Measurements from ENCODE around the gene SLC22A17.

The SLC22A17 gene

GRCh38 chr14:23355871-23356435 is 3.3 kb upstream of the SLC22A17 start:
- Histone ChIP-seq H3K36me3 (ENCODE audit: control insufficient read depth, insufficient read depth, low read length) (no peaks in the 10 kb centered on the region), H3K4me3 (replicated peaks; ENCODE audit: low read depth, low read length) (no peak overlapping the region), H3K27me3 (replicated peaks; ENCODE audit: control insufficient read depth, insufficient read depth, low read length) (peaks cover 7% of the 10 kb centered on the region)
- no peak for DNase-seq (ENCODE audit: extremely low read depth, insufficient read length)
- no peak for TF ChIP-seq CTCF (IDR thresholded peaks at IDR 0.05; ENCODE audit: insufficient read depth, low read length, poor library complexity, severe bottlenecking)

- Histone ChIP-seq H3K4me3 (replicated peaks; ENCODE audit: low read depth, low read length) (no peak overlapping the region), H3K36me3 (ENCODE audit: control insufficient read depth, insufficient read depth, low read length) (no peaks in the 10 kb centered on the region), H3K27me3 (replicated peaks; ENCODE audit: control insufficient read depth, insufficient read depth, low read length) (peaks cover 7% of the 10 kb centered on the region)
- no peak for DNase-seq (ENCODE audit: extremely low read depth, insufficient read length)
- TF ChIP-seq CTCF (IDR thresholded peaks at IDR 0.05; ENCODE audit: insufficient read depth, low read length, poor library complexity, severe bottlenecking) = no peak
Observed at GRCh38 chr14:23354990-23355389, 2.3 kb upstream of the SLC22A17 start.

GRCh38 chr14:23353433-23353780 is 720 bp upstream of the SLC22A17 start:
- H3K4me3 ChIP-seq (replicated peaks; ENCODE audit: low read depth, low read length) = no peak overlapping the region
- peaks cover 7% of the 10 kb centered on the region for H3K27me3 ChIP-seq (replicated peaks; ENCODE audit: control insufficient read depth, insufficient read depth, low read length)
- no peak for TF ChIP-seq CTCF (IDR thresholded peaks at IDR 0.05; ENCODE audit: insufficient read depth, low read length, poor library complexity, severe bottlenecking)
- DNase-seq (ENCODE audit: extremely low read depth, insufficient read length) = no peak
- no peaks in the 10 kb centered on the region for H3K36me3 ChIP-seq (ENCODE audit: control insufficient read depth, insufficient read depth, low read length)

DNA sequence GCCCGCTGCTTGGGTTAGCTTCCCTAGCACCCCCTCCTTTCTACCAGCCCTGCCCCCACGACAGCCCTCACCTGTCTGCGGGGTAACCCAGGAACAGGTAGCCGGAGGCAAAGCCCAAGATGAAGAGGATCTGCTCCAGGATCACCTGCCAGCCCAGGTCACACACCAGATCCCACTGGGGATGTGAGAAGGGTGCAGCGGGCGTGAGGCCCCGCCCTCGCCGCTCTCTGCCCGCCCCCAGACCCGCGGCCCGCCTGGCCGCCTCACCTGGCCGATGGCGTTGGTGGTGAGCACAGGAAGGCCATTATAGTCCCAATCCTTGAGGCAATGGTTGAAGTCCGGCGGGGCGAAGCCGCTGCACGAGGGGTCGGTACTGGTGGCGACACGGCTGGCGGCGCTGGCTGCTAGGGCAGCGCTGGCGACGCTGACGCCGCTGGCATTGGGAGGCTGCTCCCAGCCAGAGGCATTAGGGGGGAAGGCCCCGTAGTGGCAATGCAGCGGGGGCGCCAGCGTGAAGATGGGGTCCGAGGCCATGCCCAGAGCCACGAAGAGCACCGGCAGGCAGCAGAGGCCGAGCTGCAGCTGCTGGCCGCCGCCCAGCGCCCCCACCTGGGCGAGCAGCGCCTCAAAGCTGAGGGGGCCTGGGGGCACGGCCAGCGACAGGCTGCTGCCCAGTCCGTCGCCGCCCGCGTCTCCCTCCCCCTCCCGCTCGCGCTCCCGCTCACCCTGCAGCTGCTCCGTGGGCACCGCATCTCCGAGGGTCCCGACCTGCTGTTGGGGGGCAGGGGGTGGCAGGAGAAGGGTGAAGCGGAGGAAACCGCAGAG is 794 bp downstream of the SLC22A17 start:
- peaks cover 7% of the 10 kb centered on the region for H3K27me3 ChIP-seq (replicated peaks; ENCODE audit: control insufficient read depth, insufficient read depth, low read length)
- DNase-seq (ENCODE audit: extremely low read depth, insufficient read length) = no peak
- no peak for TF ChIP-seq CTCF (IDR thresholded peaks at IDR 0.05; ENCODE audit: insufficient read depth, low read length, poor library complexity, severe bottlenecking)

DNA sequence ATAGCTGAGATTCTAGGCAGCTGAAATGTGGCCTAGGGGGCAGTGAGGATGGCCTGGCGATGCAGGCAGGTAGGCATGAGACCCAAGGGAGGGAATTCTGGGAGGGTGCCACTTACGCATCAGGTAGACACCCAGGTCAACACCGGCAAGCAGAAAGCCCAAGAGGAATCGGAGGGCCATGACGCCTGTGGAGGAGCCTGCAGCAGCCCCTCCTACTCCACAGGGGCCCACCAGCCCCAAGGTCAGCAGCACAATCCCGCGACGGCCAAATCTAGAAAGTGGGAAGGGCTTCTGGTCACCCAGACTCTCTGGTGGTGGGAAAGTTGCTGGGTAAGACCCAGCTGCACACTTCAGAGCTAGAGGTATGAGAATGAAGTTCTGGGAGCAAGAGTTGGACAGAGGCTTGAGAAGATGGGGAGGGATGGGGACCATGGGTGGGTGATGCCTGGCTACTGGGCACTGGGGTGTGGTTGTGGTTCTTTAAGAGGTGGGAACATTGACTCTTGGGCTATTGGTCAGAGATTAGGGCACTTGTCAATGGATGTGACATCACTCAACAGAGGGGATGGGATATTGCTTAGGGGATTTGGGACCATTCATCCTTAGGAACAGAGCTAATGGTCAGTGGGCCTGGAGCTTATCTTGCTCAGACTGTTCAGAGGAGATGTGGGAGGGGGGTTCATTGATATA is 3.4 kb downstream of the SLC22A17 start:
- TF ChIP-seq CTCF (IDR thresholded peaks at IDR 0.05; ENCODE audit: insufficient read depth, low read length, poor library complexity, severe bottlenecking) = no peak
- Histone ChIP-seq H3K27me3 (replicated peaks; ENCODE audit: control insufficient read depth, insufficient read depth, low read length) (peaks cover 6% of the 10 kb centered on the region), H3K4me3 (replicated peaks; ENCODE audit: low read depth, low read length) (no peak overlapping the region), H3K36me3 (ENCODE audit: control insufficient read depth, insufficient read depth, low read length) (no peaks in the 10 kb centered on the region)
- DNase-seq (ENCODE audit: extremely low read depth, insufficient read length) = no peak

More for the DNA sequence above, 794 bp downstream of the SLC22A17 start:
- Histone ChIP-seq H3K36me3 (ENCODE audit: control insufficient read depth, insufficient read depth, low read length) (no peaks in the 10 kb centered on the region), H3K4me3 (replicated peaks; ENCODE audit: low read depth, low read length) (no peak overlapping the region; the same call in 1 of the 2 replicates)
